Coronary artery (tissue), 2 donors: ENCODE measurements around the gene COL7A1.

Experiments used
- DNase-seq: peaks from one replicate; pipeline ENCODE4 v3.0.0-alpha.2; 2017; ENCODE audit warnings: low spot score
- H3K27ac ChIP-seq, 2 donors: fragments of 200-600 bp; sonication (generic); one replicate each; pipeline ENCODE4 v1.5.1; 2016 to 2019
- H3K4me3 ChIP-seq: fragments of 200-600 bp; sonication (generic); 2 replicates; pipeline ENCODE4 v1.5.1; 2016; ENCODE audit warnings: mild to moderate bottlenecking, moderate library complexity
- CTCF ChIP-seq: fragments of 200-600 bp; sonication (generic); IDR thresholded peaks from one replicate; pipeline ENCODE4 v1.5.1; 2019; ENCODE audit warnings: antibody characterized with exemption

COL7A1 gene

DNA sequence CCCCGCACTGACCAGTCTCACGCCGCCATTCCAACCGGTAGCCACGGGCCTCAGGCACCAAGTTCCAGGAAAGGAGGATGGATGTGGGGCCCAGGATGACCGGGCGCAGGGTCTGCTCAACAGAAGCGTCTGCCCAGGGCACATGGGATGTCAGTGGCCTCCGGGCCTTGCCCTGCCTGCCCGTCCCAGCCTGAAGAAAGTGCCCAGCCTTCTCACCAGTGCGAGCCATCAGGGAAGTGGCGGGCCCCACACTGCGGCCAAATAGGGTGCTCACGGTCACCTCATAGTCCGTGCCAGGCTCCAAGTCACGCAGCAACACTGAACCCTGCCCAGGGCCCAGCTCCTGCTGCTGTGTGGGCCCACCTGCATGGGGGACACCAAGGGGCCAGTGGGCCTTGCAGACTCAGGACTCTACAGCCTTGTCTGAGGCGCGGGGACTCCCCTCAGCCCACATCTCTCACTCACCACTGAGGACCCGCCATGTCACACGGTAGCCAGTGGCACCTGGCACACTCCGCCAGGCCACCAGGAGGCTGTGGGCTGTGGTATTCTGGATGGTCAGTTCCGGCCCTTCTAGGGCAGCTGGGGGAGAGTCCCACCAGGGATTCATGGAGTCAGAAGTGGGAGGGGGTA lies 3.1 kb downstream of the COL7A1 start:
- H3K4me3 ChIP-seq = no peak overlapping the region
- no peak overlapping the region for H3K27ac ChIP-seq
- DNase-seq = no peak
- TF ChIP-seq CTCF = no peak

GRCh38 chr3:48591436-48591835 lies 3.7 kb downstream of the COL7A1 start:
- H3K27ac ChIP-seq = no peak overlapping the region
- H3K4me3 ChIP-seq = no peak overlapping the region
- DNase-seq = no peak
- no peak for TF ChIP-seq CTCF

- no peak for TF ChIP-seq CTCF
- DNase-seq = no peak
- Histone ChIP-seq H3K27ac (no peak overlapping the region), H3K4me3 (no peak overlapping the region)
Observed at GRCh38 chr3:48588230-48588629, 6.9 kb downstream of the COL7A1 start.

- no peak overlapping the region for H3K27ac ChIP-seq
- no peak for DNase-seq
- no peak overlapping the region for H3K4me3 ChIP-seq
- no peak for TF ChIP-seq CTCF
Observed at GRCh38 chr3:48587686-48588085, 7.4 kb downstream of the COL7A1 start.

DNA sequence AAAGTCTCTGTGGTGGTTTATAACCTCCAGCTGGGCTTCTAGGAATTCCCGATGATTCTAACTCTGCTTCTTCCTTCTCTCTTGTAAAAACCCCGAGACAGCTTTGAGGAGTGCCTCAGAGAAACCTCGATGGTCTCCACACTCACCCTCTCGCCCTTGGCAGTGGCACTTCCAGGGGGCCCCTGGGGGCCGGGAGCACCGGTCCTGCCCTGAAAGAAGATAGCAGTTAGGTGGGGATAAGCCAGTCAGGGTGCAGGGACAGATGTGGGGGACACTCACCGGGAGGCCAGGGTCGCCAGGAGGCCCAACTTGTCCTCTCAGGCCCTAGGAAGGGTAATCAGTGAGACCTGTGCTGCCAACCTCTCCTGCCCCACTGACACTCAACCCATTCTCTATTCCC lies 9.7 kb downstream of the COL7A1 start:
- no peak for TF ChIP-seq CTCF
- H3K27ac ChIP-seq = no peak overlapping the region
- H3K4me3 ChIP-seq = no peak overlapping the region
- DNase-seq = no peak

GRCh38 chr3:48584836-48585235 lies 10.3 kb downstream of the COL7A1 start:
- no peak for DNase-seq
- Histone ChIP-seq H3K4me3 (no peak overlapping the region), H3K27ac (no peak overlapping the region)
- TF ChIP-seq CTCF = no peak

DNA sequence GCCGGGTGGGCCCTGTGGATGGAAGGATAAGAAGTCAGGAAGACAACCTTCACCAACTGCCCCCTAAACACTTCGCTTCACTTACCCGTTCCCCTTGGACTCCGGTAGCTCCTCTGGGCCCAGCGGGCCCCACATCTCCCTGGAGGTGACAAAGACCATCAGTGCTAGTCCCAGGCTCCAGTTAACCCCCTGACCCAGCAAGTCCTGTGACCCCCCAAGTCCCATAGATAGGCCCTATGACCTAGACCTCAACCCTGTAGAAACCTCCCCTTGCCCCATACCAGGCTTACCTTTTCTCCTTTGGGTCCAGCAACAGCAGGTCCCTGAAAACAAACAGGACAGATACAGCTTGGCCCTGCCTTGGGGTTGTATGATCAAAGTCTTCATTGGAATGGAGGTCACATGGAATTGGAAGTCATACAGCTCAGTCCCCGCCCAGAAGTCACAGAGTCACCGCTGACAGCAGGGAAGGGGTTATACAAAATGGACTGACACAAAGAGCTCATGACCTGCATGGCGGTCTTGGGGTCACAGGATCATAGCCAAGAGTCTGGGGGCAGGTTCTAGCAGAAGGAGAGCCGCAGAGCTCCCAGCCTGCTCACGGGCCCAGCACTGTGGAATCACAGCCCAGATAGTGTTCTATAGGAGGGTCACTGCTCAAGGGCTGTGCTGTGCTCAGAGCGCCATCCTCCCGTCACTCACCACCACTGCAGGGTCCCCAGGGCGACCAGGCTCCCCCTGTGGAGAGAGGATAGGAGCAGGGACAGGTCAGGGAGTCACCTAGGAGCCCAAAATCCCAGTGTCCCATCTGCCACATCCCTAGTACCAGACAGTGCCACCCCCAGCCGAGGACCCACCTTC lies 13.3 kb downstream of the COL7A1 start:
- no peak overlapping the region for H3K27ac ChIP-seq
- TF ChIP-seq CTCF = no peak
- DNase-seq = no peak
- H3K4me3 ChIP-seq = no peak overlapping the region
